ENCODE results near the gene LAIR2.

DNA sequence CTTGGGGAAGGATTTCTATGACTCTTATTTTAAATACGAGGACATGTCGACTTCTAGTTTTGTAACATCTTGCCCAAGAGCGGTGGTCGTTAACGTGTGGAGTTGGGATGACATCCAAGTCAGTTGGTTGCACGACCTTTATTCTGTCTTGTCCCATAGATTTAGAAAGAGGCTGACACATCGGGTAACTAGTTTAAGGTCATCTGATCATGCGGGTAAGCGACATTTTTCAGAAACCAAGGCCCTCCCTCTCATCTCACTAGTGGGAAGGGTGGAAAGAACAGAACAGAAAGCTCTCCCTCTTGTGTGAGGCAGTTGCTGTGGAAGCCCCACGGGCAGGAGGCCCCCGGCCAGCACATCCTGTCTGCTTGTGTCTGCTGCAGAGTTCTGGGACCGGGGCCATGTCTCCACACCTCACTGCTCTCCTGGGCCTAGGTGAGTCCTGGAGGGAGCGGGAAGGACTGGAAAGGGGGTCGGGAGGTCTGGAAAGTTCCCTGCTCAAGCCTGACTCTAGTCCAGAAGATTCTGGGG lies at the start of gene LAIR2:
- TF ChIP-seq TAF1 (IDR thresholded peaks at IDR 0.05; ENCODE audit: borderline replicate concordance, insufficient read depth, low read length) (no peak), REST (IDR thresholded peaks at IDR 0.05; ENCODE audit: insufficient read depth in 1 of 2, low read depth in 2 of 2, low read length in 2 of 2) (no peak), SIN3A (IDR thresholded peaks at IDR 0.05; ENCODE audit: borderline replicate concordance, insufficient read depth, low read length) (no peak)

Data from PFSK-1 (cell line).